Body of pancreas (tissue), 4 donors: ENCODE results near the gene LMBRD1. TPM values are rescaled to one million over a fixed set of nuclear protein-coding genes. Genes with fewer than 3 reads are reported as not detected.

Experiments
- ATAC-seq: fragments of 150-250 bp; one replicate; pipeline ENCODE4 v1.9.1; 2016
- DNase-seq, 4 donors: peaks; one replicate each; pipeline ENCODE4 v3.0.0-alpha.2; 2019
- H3K27ac ChIP-seq, 4 donors: fragments of 200-600 bp; sonication (generic); 1 replicate in 3 of 4; 2 replicates in 1 of 4; pipeline versions ENCODE4 v1.5.1 to v1.6.1; 2016 to 2019; ENCODE audit warnings: mild to moderate bottlenecking in 1 of 4, mixed read lengths in 1 of 4, moderate library complexity in 1 of 4
- H3K27me3 ChIP-seq, 2 donors: fragments of 200-600 bp; sonication (generic); one replicate each; pipeline ENCODE4 v1.6.0; 2016; ENCODE audit warnings: mild to moderate bottlenecking in 1 of 2
- H3K36me3 ChIP-seq, 2 donors: fragments of 200-600 bp; sonication (generic); replicated peaks in 1 of 2; 2 replicates each; pipeline ENCODE4 v1.5.1; 2016; ENCODE audit warnings: low read depth in 2 of 2; ENCODE audit not compliant: insufficient read depth in 1 of 2
- H3K4me1 ChIP-seq: fragments of 200-600 bp; sonication (generic); one replicate; pipeline ENCODE4 v1.6.0; 2016
- H3K4me3 ChIP-seq, 2 donors: fragments of 200-600 bp; sonication (generic); 1 replicate in 1 of 2; 2 replicates in 1 of 2; pipeline ENCODE4 v1.5.1; 2016 to 2019
- H3K9me3 ChIP-seq, 3 donors: fragments of 200-600 bp; sonication (generic); 1 replicate in 2 of 3; 2 replicates in 1 of 3; pipeline ENCODE4 v1.5.1; 2016
- POLR2A ChIP-seq, 3 donors: fragments of 450-650 bp; IDR thresholded peaks; one replicate each; pipeline ENCODE4 v1.6.1; 2016; ENCODE audit warnings: antibody characterized with exemption in 3 of 3, mild to moderate bottlenecking in 2 of 3
- WGBS, 2 donors: methylation state at CpG; one replicate each; pipeline ENCODE4 v1.1.5; 2017; 5-methylcytosine and 5-hydroxymethylcytosine counted together
- intact Hi-C: fragments of 100-400 bp; cut with DNase I; formaldehyde crosslinking; loops from one replicate; pipeline ENCODE4 v1.15.1; 2023
- total RNA-seq, 2 donors: library from RNA; depleted of rRNA; stranded (reverse); fragments of >200 nt; gene quantifications; one replicate each; pipeline ENCODE4 v1.1.0, GENCODE V29; 2016
- TF ChIP-seq, protein P1 (sequence below), 7 experiments: fragments of 450-650 bp in 4 of 7; fragments of 200-600 bp in 3 of 7; sonication (generic) in 3 of 7; IDR thresholded peaks; one replicate each; pipeline ENCODE4 v1.5.1; 2016 to 2019; ENCODE audit warnings: antibody characterized with exemption in 7 of 7

The LMBRD1 gene
- total RNA-seq, 2 donors from 2014 or later: 33.9 to 55.3 TPM

DNA sequence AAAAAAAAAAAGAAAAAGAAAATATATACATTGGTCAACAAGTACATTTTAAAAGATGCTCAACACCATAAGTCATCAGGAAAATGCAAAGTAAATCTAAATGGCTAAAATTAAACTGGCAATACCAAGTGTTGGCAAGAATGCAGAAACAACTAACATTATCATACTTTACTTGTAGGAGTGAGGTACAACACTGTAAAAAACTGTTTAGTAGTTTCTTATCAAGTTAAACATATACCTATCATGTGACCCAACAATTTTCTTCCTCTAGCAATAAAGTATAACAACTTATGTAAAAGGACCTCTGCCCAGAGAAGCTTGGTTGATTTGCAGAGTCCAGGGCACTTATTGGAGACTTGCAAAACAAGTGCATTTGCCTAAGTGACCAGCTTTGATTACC lies 40.4 kb downstream of the LMBRD1 start:
- no peaks in the 10 kb centered on the region for H3K27me3 ChIP-seq
- H3K4me3 ChIP-seq: no peak overlapping the region
- H3K27ac ChIP-seq: no peak overlapping the region
- intact Hi-C loops: no loop called here
- peaks cover 8% of the 10 kb centered on the region for H3K4me1 ChIP-seq
- ATAC-seq (no peak), DNase-seq (no peak)
- H3K9me3 ChIP-seq: no peaks in the 10 kb centered on the region
- TF ChIP-seq, protein P1, sequence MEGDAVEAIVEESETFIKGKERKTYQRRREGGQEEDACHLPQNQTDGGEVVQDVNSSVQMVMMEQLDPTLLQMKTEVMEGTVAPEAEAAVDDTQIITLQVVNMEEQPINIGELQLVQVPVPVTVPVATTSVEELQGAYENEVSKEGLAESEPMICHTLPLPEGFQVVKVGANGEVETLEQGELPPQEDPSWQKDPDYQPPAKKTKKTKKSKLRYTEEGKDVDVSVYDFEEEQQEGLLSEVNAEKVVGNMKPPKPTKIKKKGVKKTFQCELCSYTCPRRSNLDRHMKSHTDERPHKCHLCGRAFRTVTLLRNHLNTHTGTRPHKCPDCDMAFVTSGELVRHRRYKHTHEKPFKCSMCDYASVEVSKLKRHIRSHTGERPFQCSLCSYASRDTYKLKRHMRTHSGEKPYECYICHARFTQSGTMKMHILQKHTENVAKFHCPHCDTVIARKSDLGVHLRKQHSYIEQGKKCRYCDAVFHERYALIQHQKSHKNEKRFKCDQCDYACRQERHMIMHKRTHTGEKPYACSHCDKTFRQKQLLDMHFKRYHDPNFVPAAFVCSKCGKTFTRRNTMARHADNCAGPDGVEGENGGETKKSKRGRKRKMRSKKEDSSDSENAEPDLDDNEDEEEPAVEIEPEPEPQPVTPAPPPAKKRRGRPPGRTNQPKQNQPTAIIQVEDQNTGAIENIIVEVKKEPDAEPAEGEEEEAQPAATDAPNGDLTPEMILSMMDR (IDR thresholded peaks at IDR 0.05): no peak
- TF ChIP-seq POLR2A (IDR thresholded peaks at IDR 0.05): no peak
- no peaks in the 10 kb centered on the region for H3K36me3 ChIP-seq

DNA sequence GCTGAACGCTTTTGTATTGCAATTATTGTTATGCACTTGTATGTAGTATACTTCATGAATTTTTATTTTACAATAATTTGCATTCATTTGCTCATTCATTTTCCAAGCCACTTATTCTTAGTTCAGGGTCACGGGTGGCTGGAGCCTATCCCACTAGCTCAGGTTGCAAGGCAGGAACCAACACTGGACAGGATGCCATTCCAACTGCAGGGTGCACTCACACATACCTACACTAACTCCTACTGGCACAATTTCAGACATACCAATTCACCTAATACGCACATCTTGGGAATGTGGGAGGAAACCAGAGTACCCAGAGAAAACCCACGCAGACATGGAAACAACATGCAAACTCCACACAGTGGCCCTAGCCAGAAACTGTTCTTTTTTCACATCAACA lies 61.8 kb downstream of the LMBRD1 start:
- Histone ChIP-seq H3K27ac (no peak overlapping the region), H3K4me3 (no peak overlapping the region), H3K4me1 (no peaks in the 10 kb centered on the region), H3K36me3 (no peaks in the 10 kb centered on the region), H3K9me3 (no peaks in the 10 kb centered on the region), H3K27me3 (no peaks in the 10 kb centered on the region)
- ATAC-seq (no peak), DNase-seq (no peak)
- TF ChIP-seq POLR2A (IDR thresholded peaks at IDR 0.05): no peak
- TF ChIP-seq, protein P1 (IDR thresholded peaks at IDR 0.05): no peak
- intact Hi-C loops: no loop called here
- WGBS, 2 donors: 86 to 93% methylated on average over 4 of the region's 4 CpGs

DNA sequence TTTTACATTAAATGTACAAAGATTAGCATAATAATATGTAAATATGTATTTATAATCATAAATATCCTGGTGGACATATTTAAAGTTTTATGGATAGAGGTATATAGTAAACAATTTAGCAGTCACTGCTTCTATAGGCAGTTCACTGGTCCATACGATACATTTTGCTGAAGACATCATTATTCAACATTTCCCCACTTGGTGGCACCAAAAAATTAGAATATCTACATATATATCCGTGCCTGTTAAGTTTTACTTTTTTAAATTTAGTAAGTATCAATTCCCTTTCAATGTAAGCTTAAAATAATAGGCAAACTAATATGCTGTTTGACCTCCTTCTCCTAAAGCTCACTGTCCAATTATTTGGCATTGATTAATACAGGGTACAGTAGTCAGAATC lies 64.2 kb downstream of the LMBRD1 start:
- H3K27me3 ChIP-seq: no peaks in the 10 kb centered on the region
- 46 to 55% methylated on average over 2 of the region's 2 CpGs for WGBS, 2 donors
- DNase-seq (no peak), ATAC-seq (no peak)
- intact Hi-C loops: no loop called here
- TF ChIP-seq, protein P1 (IDR thresholded peaks at IDR 0.05): peak in 3 of 7 experiments; percentile 16 to 31 (median 22)
- no peak for TF ChIP-seq POLR2A (IDR thresholded peaks at IDR 0.05)
- peaks cover 0 to 2% of the 10 kb centered on the region in 2 donors for H3K36me3 ChIP-seq
- no peaks in the 10 kb centered on the region for H3K9me3 ChIP-seq
- H3K27ac ChIP-seq: no peak overlapping the region
- H3K4me3 ChIP-seq: no peak overlapping the region
- H3K4me1 ChIP-seq: no peaks in the 10 kb centered on the region

GRCh38 chr6:69732045-69732444 lies 64.8 kb downstream of the LMBRD1 start:
- intact Hi-C loops: no loop called here
- Histone ChIP-seq H3K27me3 (no peaks in the 10 kb centered on the region), H3K36me3 (peaks cover 0 to 2% of the 10 kb centered on the region in 2 donors), H3K4me3 (no peak overlapping the region), H3K9me3 (no peaks in the 10 kb centered on the region), H3K4me1 (no peaks in the 10 kb centered on the region), H3K27ac (no peak overlapping the region)
- DNase-seq (no peak), ATAC-seq (no peak)
- WGBS, 2 donors: 54 to 61% methylated on average over 2 of the region's 2 CpGs
- TF ChIP-seq POLR2A (IDR thresholded peaks at IDR 0.05): no peak
- TF ChIP-seq, protein P1 (IDR thresholded peaks at IDR 0.05): no peak

GRCh38 chr6:69729870-69730449 lies 66.8 kb downstream of the LMBRD1 start:
- no peak for DNase-seq
- WGBS, 2 donors: 54 to 62% methylated on average over 3 of the region's 3 CpGs
- H3K27ac ChIP-seq: no peak overlapping the region

More at GRCh38 chr6:69729870-69730449, 66.8 kb downstream of the LMBRD1 start:
- no peaks in the 10 kb centered on the region for H3K4me1 ChIP-seq
- TF ChIP-seq, protein P1 (IDR thresholded peaks at IDR 0.05): peak in 4 of 7 experiments; percentile 15 to 35 (median 32)
- TF ChIP-seq POLR2A (IDR thresholded peaks at IDR 0.05): no peak
- no peak for ATAC-seq
- peaks cover 0 to 3% (median 0%) of the 10 kb centered on the region in 3 donors for H3K9me3 ChIP-seq
- no peak overlapping the region for H3K4me3 ChIP-seq
- intact Hi-C loops: no loop called here
- no peaks in the 10 kb centered on the region for H3K27me3 ChIP-seq
- H3K36me3 ChIP-seq: peaks cover 0 to 2% of the 10 kb centered on the region in 2 donors
